Endothelial cell of umbilical vein (primary cell): ENCODE data around the gene SURF6. TPM values are rescaled to one million over a fixed set of nuclear protein-coding genes. Genes with fewer than 3 reads are reported as not detected.
A peak's percentile ranks its signal among the peaks of the same experiment; 100 is the strongest.

Source experiments
- BruUV-seq: library from RNA; stranded (reverse); fragments of 400-500 nt; replicated peaks from 2 replicates; lab custom pipeline; 2021; lab: Mats Ljungman, UMichigan
- CTCF ChIA-PET: fragments of 300-600, 350-600 bp; sonication (Branson Sonifier 250); formaldehyde crosslinking; loops from one replicate; lab custom pipeline; 2021; ENCODE audit warnings: antibody characterized with exemption, inconsistent platforms; lab: Charles Lee
- POLR2A ChIA-PET: fragments of 300-600, 350-600 bp; sonication (Branson Sonifier 250); formaldehyde crosslinking; loops from one replicate; lab custom pipeline; 2021; ENCODE audit warnings: antibody characterized with exemption, inconsistent platforms; lab: Charles Lee
- DNase-seq: peaks from one replicate; pipeline ENCODE4 v3.0.0-alpha.2; 2011; ENCODE audit warnings: low read depth, low spot score
- FAIRE-seq: peaks from 2 replicates; lab custom pipeline; 2011; peaks lifted over from hg19 to GRCh38; lab: Jason Lieb, UNC
- H2AFZ ChIP-seq: 2 replicates; pipeline ENCODE4 v1.6.0; 2012; ENCODE audit warnings: low read depth, low read length, control low read depth, inconsistent platforms
- H3K27ac ChIP-seq: 2 replicates; pipeline ENCODE4 v1.5.1; 2011; ENCODE audit warnings: low read depth, mild to moderate bottlenecking, control low read depth, low read length, moderate library complexity; ENCODE audit not compliant: insufficient read depth
- H3K27me3 ChIP-seq, 2 experiments: 2 replicates each; pipeline versions ENCODE4 v1.6.0 to v1.6.1; 2011; ENCODE audit warnings: low read length in 2 of 2, mixed read lengths in 1 of 2; ENCODE audit not compliant: control insufficient read depth in 2 of 2, insufficient read depth in 2 of 2
- H3K36me3 ChIP-seq, 2 experiments: 2 replicates in 1 of 2; 3 replicates in 1 of 2; pipeline ENCODE4 v1.5.1; 2011; ENCODE audit warnings: low read length in 2 of 2, mild to moderate bottlenecking in 1 of 2, moderate library complexity in 1 of 2; ENCODE audit not compliant: control insufficient read depth in 2 of 2, insufficient read depth in 2 of 2; ENCODE audit errors: extremely low read depth in 1 of 2
- H3K4me1 ChIP-seq: 3 replicates; pipeline ENCODE4 v1.5.1; 2011; ENCODE audit warnings: mild to moderate bottlenecking, low read length; ENCODE audit not compliant: control insufficient read depth, insufficient read depth; ENCODE audit errors: extremely low read depth
- H3K4me2 ChIP-seq: 2 replicates; pipeline ENCODE4 v1.6.1; 2011; ENCODE audit warnings: low read length, control low read depth, mixed read lengths; ENCODE audit not compliant: insufficient read depth
- H3K4me3 ChIP-seq, 3 experiments: fragments of 200-600 bp in 1 of 3; sonication (generic), shearing (Covaris generic) in 1 of 3; replicated peaks in 1 of 3; 2 replicates each; pipeline ENCODE4 v1.5.1; 2011 to 2016; ENCODE audit warnings: control low read depth in 3 of 3, low read length in 3 of 3, mild to moderate bottlenecking in 2 of 3, inconsistent platforms in 1 of 3, low read depth in 1 of 3, moderate library complexity in 1 of 3; ENCODE audit not compliant: insufficient read depth in 1 of 3
- H3K79me2 ChIP-seq: 2 replicates; pipeline ENCODE4 v1.6.0; 2012; ENCODE audit warnings: low read length, inconsistent platforms; ENCODE audit not compliant: control insufficient read depth, insufficient read depth
- H3K9ac ChIP-seq: replicated peaks from 2 replicates; pipeline ENCODE3; 2011; ENCODE audit warnings: low read length, control low read depth; ENCODE audit not compliant: insufficient read depth; ENCODE audit errors: extremely low read depth
- H3K9me1 ChIP-seq: replicated peaks from 3 replicates; pipeline ENCODE4 v1.6.0; 2011; ENCODE audit warnings: mild to moderate bottlenecking, low read length; ENCODE audit not compliant: control insufficient read depth, insufficient read depth; ENCODE audit errors: extremely low read depth
- H3K9me3 ChIP-seq: replicated peaks from 2 replicates; pipeline ENCODE4 v1.5.1; 2012; ENCODE audit warnings: low read length, inconsistent platforms; ENCODE audit not compliant: control insufficient read depth, insufficient read depth
- H4K20me1 ChIP-seq: replicated peaks from 2 replicates; pipeline ENCODE3; 2011; ENCODE audit warnings: mild to moderate bottlenecking, low read length; ENCODE audit not compliant: control insufficient read depth, insufficient read depth; ENCODE audit errors: extremely low read depth
- EZH2 ChIP-seq: IDR thresholded peaks from 2 replicates; pipeline ENCODE4 v1.6.1; 2012; ENCODE audit warnings: borderline replicate concordance, low read depth, mild to moderate bottlenecking, moderate library complexity, low read length, inconsistent platforms; ENCODE audit not compliant: severe bottlenecking
- FOS ChIP-seq: IDR thresholded peaks from 2 replicates; pipeline ENCODE4 v1.6.1; 2011; ENCODE audit warnings: mild to moderate bottlenecking, low read length, moderate library complexity, borderline replicate concordance; ENCODE audit not compliant: insufficient read depth
- GATA2 ChIP-seq: IDR thresholded peaks from 2 replicates; pipeline ENCODE4 v1.7.0; 2011; ENCODE audit warnings: low read depth, mild to moderate bottlenecking, moderate library complexity, mixed read lengths, low read length; ENCODE audit not compliant: insufficient read length, insufficient read depth
- JUN ChIP-seq: IDR thresholded peaks from 2 replicates; pipeline ENCODE4 v1.6.1; 2011; ENCODE audit warnings: borderline replicate concordance, low read depth; ENCODE audit not compliant: insufficient read length, insufficient read depth
- MYC ChIP-seq: IDR thresholded peaks from one replicate; pipeline ENCODE4 v1.6.1; 2011; ENCODE audit warnings: mild to moderate bottlenecking, low read depth, low read length
- POLR2A ChIP-seq: IDR thresholded peaks from 2 replicates; pipeline ENCODE4 v1.6.1; 2012; ENCODE audit warnings: low read depth, mild to moderate bottlenecking, control low read depth, low read length
- POLR2AphosphoS5 ChIP-seq: IDR thresholded peaks from 2 replicates; pipeline ENCODE4 v1.6.1; 2012; ENCODE audit warnings: low read depth, mild to moderate bottlenecking, control low read depth, low read length, moderate library complexity; ENCODE audit not compliant: insufficient read depth
- dilution Hi-C: fragments of 300-500 bp; cut with MboI; formaldehyde crosslinking; loops from one replicate; pipeline ENCODE4 v1.15.0; 2019; ENCODE audit warnings: low sequenced_read_pairs; ENCODE audit not compliant: extremely low pct_ligation_motif_present
- intact Hi-C: fragments of 100-400 bp; cut with micrococcal nuclease; formaldehyde crosslinking; loops from one replicate; pipeline ENCODE4 v1.10.0; 2022
- polyA plus RNA-seq, 4 experiments: library from polyadenylated mRNA; depleted of rRNA in 3 of 4; stranded (reverse) in 3 of 4; unstranded in 1 of 4; fragments of >200 nt; gene quantifications; 2 replicates each; pipeline versions ENCODE4 v1.2.1 to v1.2.3, GENCODE V29; 2011 to 2012; ENCODE audit warnings: missing spikeins in 1 of 4
- total RNA-seq: library from RNA; stranded (reverse); gene quantifications from 2 replicates; pipeline ENCODE4 v1.2.3, GENCODE V29; 2021
- TF ChIP-seq, protein P1 (sequence below), 2 donors: IDR thresholded peaks; 1 replicate in 1 of 2; 2 replicates in 1 of 2; pipeline ENCODE4 v1.5.1; 2011; ENCODE audit warnings: low read length in 2 of 2, mild to moderate bottlenecking in 2 of 2, moderate library complexity in 2 of 2, control low read depth in 1 of 2, inconsistent platforms in 1 of 2, low read depth in 1 of 2; ENCODE audit not compliant: insufficient read depth in 1 of 2; ENCODE audit errors: extremely low read depth in 1 of 2
- TF ChIP-seq, protein P2 (sequence below): IDR thresholded peaks from 2 replicates; pipeline ENCODE4 v1.6.1; 2011; ENCODE audit not compliant: insufficient read depth, insufficient read length

The SURF6 gene
- total and polyA plus RNA-seq, 2 donors (not counting 3 experiments of a cell fraction or from before 2014, with no cell fraction given) = 4.9 to 16.0 TPM

DNA sequence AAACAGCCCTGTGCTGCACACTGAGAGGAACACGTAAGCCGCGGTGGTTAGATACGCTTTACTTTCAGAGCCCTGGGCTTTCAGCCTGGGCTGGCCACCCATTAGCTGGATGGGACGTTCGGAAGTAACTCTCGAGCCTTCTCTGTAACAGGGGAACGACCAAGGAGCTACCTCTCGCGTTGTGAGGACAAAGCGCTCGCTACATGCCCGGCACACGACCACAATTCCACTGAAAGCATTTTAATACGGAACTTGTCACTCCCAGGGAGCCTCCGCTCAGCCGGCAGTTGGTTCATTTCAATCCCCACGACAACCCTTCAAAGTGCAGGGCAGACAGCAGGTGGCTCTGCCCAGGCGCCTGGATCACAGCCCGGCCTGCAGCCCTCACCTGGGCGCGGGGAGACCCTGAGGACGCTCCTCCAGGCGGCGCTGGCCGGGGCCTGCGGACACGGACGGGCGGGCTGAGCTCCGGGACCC is 19.9 kb upstream of the SURF6 start:
- BruUV-seq = no TSS peak
- TF ChIP-seq, protein P1, sequence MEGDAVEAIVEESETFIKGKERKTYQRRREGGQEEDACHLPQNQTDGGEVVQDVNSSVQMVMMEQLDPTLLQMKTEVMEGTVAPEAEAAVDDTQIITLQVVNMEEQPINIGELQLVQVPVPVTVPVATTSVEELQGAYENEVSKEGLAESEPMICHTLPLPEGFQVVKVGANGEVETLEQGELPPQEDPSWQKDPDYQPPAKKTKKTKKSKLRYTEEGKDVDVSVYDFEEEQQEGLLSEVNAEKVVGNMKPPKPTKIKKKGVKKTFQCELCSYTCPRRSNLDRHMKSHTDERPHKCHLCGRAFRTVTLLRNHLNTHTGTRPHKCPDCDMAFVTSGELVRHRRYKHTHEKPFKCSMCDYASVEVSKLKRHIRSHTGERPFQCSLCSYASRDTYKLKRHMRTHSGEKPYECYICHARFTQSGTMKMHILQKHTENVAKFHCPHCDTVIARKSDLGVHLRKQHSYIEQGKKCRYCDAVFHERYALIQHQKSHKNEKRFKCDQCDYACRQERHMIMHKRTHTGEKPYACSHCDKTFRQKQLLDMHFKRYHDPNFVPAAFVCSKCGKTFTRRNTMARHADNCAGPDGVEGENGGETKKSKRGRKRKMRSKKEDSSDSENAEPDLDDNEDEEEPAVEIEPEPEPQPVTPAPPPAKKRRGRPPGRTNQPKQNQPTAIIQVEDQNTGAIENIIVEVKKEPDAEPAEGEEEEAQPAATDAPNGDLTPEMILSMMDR (IDR thresholded peaks at IDR 0.05; ENCODE audit: extremely low read depth in 1 of 2, insufficient read depth in 1 of 2, low read depth in 1 of 2, low read length in 2 of 2) = peak in 1 of 2 donors; percentile 9
- no peak for TF ChIP-seq GATA2
- DNase-seq = peak; percentile 46
- Histone ChIP-seq H3K27ac (peak overlapping the region; percentile 60), H2AFZ (no peak overlapping the region), H3K27me3 (no peaks in the 10 kb centered on the region), H3K9me3 (no peaks in the 10 kb centered on the region), H3K79me2 (no peaks in the 10 kb centered on the region), H4K20me1 (no peaks in the 10 kb centered on the region), H3K9ac (peak overlapping the region; percentile 78), H3K4me3 (peak overlapping the region; percentile 62 to 78 (median 77)), H3K36me3 (peaks cover 6 to 22% of the 10 kb centered on the region in 2 experiments), H3K4me1 (peaks cover 10% of the 10 kb centered on the region), H3K4me2 (peak overlapping the region; percentile 72), H3K9me1 (no peaks in the 10 kb centered on the region)
- POLR2A ChIA-PET = interaction anchor here (1.0 to 1.5 kb wide), 2 partner anchors 8 to 9 kb away, joined by 3 to 10 read pairs; partner anchors contain the start of genes MED22 and RPL7A
- intact Hi-C loops = loop anchor here (1.0 to 2.0 kb wide), 3 partner anchors 19 to 130 kb away; partner anchors contain the start of gene SLC2A6
- CTCF ChIA-PET = interaction anchor here (1.2 to 1.4 kb wide), 5 partner anchors 14 to 170 kb away, joined by 5 to 7 read pairs (median 5); no protein-coding TSS in a partner anchor
- peak; percentile 76 for FAIRE-seq
- dilution Hi-C loops = no loop called here

DNA sequence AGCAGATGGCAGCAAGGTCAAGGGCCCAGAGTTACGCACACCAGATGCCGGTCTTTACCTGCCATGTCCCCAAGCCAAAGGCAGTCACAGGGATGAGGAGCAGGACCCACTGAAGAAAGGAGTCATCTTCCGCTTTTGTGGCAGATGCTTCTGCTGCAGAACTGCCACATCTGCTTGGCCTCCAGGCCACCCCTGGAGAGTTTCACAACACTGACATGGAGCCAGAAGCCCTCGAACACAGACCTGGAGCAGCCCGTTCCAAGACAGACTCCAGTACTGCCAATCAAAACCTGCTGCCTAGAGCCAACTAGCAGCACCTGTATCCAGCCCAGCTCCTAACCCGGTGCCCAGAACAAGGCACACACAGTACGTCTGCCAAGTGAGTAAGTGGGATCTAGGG is 18.8 kb upstream of the SURF6 start:
- Histone ChIP-seq H3K27me3 (no peaks in the 10 kb centered on the region), H3K9ac (no peak overlapping the region), H3K4me3 (no peak overlapping the region), H3K27ac (no peak overlapping the region), H4K20me1 (no peaks in the 10 kb centered on the region), H3K36me3 (peaks cover 15 to 26% of the 10 kb centered on the region in 2 experiments), H2AFZ (no peak overlapping the region), H3K4me2 (no peak overlapping the region), H3K4me1 (peaks cover 17% of the 10 kb centered on the region), H3K79me2 (peaks cover 8% of the 10 kb centered on the region), H3K9me3 (no peaks in the 10 kb centered on the region), H3K9me1 (no peaks in the 10 kb centered on the region)
- BruUV-seq = no TSS peak
- CTCF ChIA-PET = interaction anchor here (1.4 kb wide), 1 partner anchor 169 kb away, joined by 7 read pairs; no protein-coding TSS in a partner anchor
- intact Hi-C loops = no loop called here
- FAIRE-seq = no peak
- POLR2A ChIA-PET = no interaction called here
- dilution Hi-C loops = no loop called here
- TF ChIP-seq GATA2 (no peak), JUN (no peak), POLR2AphosphoS5 (no peak), POLR2A (no peak), EZH2 (no peak), FOS (no peak), MYC (no peak)
- TF ChIP-seq, protein P1 (IDR thresholded peaks at IDR 0.05; ENCODE audit: extremely low read depth in 1 of 2, insufficient read depth in 1 of 2, low read depth in 1 of 2, low read length in 2 of 2) = no peak
- TF ChIP-seq, protein P2, sequence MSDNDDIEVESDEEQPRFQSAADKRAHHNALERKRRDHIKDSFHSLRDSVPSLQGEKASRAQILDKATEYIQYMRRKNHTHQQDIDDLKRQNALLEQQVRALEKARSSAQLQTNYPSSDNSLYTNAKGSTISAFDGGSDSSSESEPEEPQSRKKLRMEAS = no peak
- no peak for DNase-seq
